Endothelial cell of umbilical vein (primary cell): ENCODE data around the gene NDUFS1. TPM values are rescaled to one million over a fixed set of nuclear protein-coding genes. Genes with fewer than 3 reads are reported as not detected.
"Not testable (repeated sequence)": the region's sequence is repeated elsewhere in the genome, so short reads cannot be mapped to it uniquely, and the experiment has no call there.

Source experiments
- BruUV-seq: library from RNA; stranded (reverse); fragments of 400-500 nt; replicated peaks from 2 replicates; lab custom pipeline; 2021; lab: Mats Ljungman, UMichigan
- CTCF ChIA-PET: fragments of 300-600, 350-600 bp; sonication (Branson Sonifier 250); formaldehyde crosslinking; loops from one replicate; lab custom pipeline; 2021; ENCODE audit warnings: antibody characterized with exemption, inconsistent platforms; lab: Charles Lee
- POLR2A ChIA-PET: fragments of 300-600, 350-600 bp; sonication (Branson Sonifier 250); formaldehyde crosslinking; loops from one replicate; lab custom pipeline; 2021; ENCODE audit warnings: antibody characterized with exemption, inconsistent platforms; lab: Charles Lee
- DNase-seq: peaks from one replicate; pipeline ENCODE4 v3.0.0-alpha.2; 2011; ENCODE audit warnings: low read depth, low spot score
- FAIRE-seq: peaks from 2 replicates; lab custom pipeline; 2011; peaks lifted over from hg19 to GRCh38; lab: Jason Lieb, UNC
- H2AFZ ChIP-seq: 2 replicates; pipeline ENCODE4 v1.6.0; 2012; ENCODE audit warnings: low read depth, low read length, control low read depth, inconsistent platforms
- H3K27ac ChIP-seq: 2 replicates; pipeline ENCODE4 v1.5.1; 2011; ENCODE audit warnings: low read depth, mild to moderate bottlenecking, control low read depth, low read length, moderate library complexity; ENCODE audit not compliant: insufficient read depth
- H3K27me3 ChIP-seq, 2 experiments: 2 replicates each; pipeline versions ENCODE4 v1.6.0 to v1.6.1; 2011; ENCODE audit warnings: low read length in 2 of 2, mixed read lengths in 1 of 2; ENCODE audit not compliant: control insufficient read depth in 2 of 2, insufficient read depth in 2 of 2
- H3K36me3 ChIP-seq, 2 experiments: 2 replicates in 1 of 2; 3 replicates in 1 of 2; pipeline ENCODE4 v1.5.1; 2011; ENCODE audit warnings: low read length in 2 of 2, mild to moderate bottlenecking in 1 of 2, moderate library complexity in 1 of 2; ENCODE audit not compliant: control insufficient read depth in 2 of 2, insufficient read depth in 2 of 2; ENCODE audit errors: extremely low read depth in 1 of 2
- H3K4me1 ChIP-seq: 3 replicates; pipeline ENCODE4 v1.5.1; 2011; ENCODE audit warnings: mild to moderate bottlenecking, low read length; ENCODE audit not compliant: control insufficient read depth, insufficient read depth; ENCODE audit errors: extremely low read depth
- H3K4me2 ChIP-seq: 2 replicates; pipeline ENCODE4 v1.6.1; 2011; ENCODE audit warnings: low read length, control low read depth, mixed read lengths; ENCODE audit not compliant: insufficient read depth
- H3K4me3 ChIP-seq, 3 experiments: fragments of 200-600 bp in 1 of 3; sonication (generic), shearing (Covaris generic) in 1 of 3; replicated peaks in 1 of 3; 2 replicates each; pipeline ENCODE4 v1.5.1; 2011 to 2016; ENCODE audit warnings: control low read depth in 3 of 3, low read length in 3 of 3, mild to moderate bottlenecking in 2 of 3, inconsistent platforms in 1 of 3, low read depth in 1 of 3, moderate library complexity in 1 of 3; ENCODE audit not compliant: insufficient read depth in 1 of 3
- H3K79me2 ChIP-seq: 2 replicates; pipeline ENCODE4 v1.6.0; 2012; ENCODE audit warnings: low read length, inconsistent platforms; ENCODE audit not compliant: control insufficient read depth, insufficient read depth
- H3K9ac ChIP-seq: replicated peaks from 2 replicates; pipeline ENCODE3; 2011; ENCODE audit warnings: low read length, control low read depth; ENCODE audit not compliant: insufficient read depth; ENCODE audit errors: extremely low read depth
- H3K9me1 ChIP-seq: replicated peaks from 3 replicates; pipeline ENCODE4 v1.6.0; 2011; ENCODE audit warnings: mild to moderate bottlenecking, low read length; ENCODE audit not compliant: control insufficient read depth, insufficient read depth; ENCODE audit errors: extremely low read depth
- H3K9me3 ChIP-seq: replicated peaks from 2 replicates; pipeline ENCODE4 v1.5.1; 2012; ENCODE audit warnings: low read length, inconsistent platforms; ENCODE audit not compliant: control insufficient read depth, insufficient read depth
- H4K20me1 ChIP-seq: replicated peaks from 2 replicates; pipeline ENCODE3; 2011; ENCODE audit warnings: mild to moderate bottlenecking, low read length; ENCODE audit not compliant: control insufficient read depth, insufficient read depth; ENCODE audit errors: extremely low read depth
- EZH2 ChIP-seq: IDR thresholded peaks from 2 replicates; pipeline ENCODE4 v1.6.1; 2012; ENCODE audit warnings: borderline replicate concordance, low read depth, mild to moderate bottlenecking, moderate library complexity, low read length, inconsistent platforms; ENCODE audit not compliant: severe bottlenecking
- FOS ChIP-seq: IDR thresholded peaks from 2 replicates; pipeline ENCODE4 v1.6.1; 2011; ENCODE audit warnings: mild to moderate bottlenecking, low read length, moderate library complexity, borderline replicate concordance; ENCODE audit not compliant: insufficient read depth
- GATA2 ChIP-seq: IDR thresholded peaks from 2 replicates; pipeline ENCODE4 v1.7.0; 2011; ENCODE audit warnings: low read depth, mild to moderate bottlenecking, moderate library complexity, mixed read lengths, low read length; ENCODE audit not compliant: insufficient read length, insufficient read depth
- JUN ChIP-seq: IDR thresholded peaks from 2 replicates; pipeline ENCODE4 v1.6.1; 2011; ENCODE audit warnings: borderline replicate concordance, low read depth; ENCODE audit not compliant: insufficient read length, insufficient read depth
- MYC ChIP-seq: IDR thresholded peaks from one replicate; pipeline ENCODE4 v1.6.1; 2011; ENCODE audit warnings: mild to moderate bottlenecking, low read depth, low read length
- POLR2A ChIP-seq: IDR thresholded peaks from 2 replicates; pipeline ENCODE4 v1.6.1; 2012; ENCODE audit warnings: low read depth, mild to moderate bottlenecking, control low read depth, low read length
- POLR2AphosphoS5 ChIP-seq: IDR thresholded peaks from 2 replicates; pipeline ENCODE4 v1.6.1; 2012; ENCODE audit warnings: low read depth, mild to moderate bottlenecking, control low read depth, low read length, moderate library complexity; ENCODE audit not compliant: insufficient read depth
- dilution Hi-C: fragments of 300-500 bp; cut with MboI; formaldehyde crosslinking; loops from one replicate; pipeline ENCODE4 v1.15.0; 2019; ENCODE audit warnings: low sequenced_read_pairs; ENCODE audit not compliant: extremely low pct_ligation_motif_present
- intact Hi-C: fragments of 100-400 bp; cut with micrococcal nuclease; formaldehyde crosslinking; loops from one replicate; pipeline ENCODE4 v1.10.0; 2022
- polyA plus RNA-seq, 4 experiments: library from polyadenylated mRNA; depleted of rRNA in 3 of 4; stranded (reverse) in 3 of 4; unstranded in 1 of 4; fragments of >200 nt; gene quantifications; 2 replicates each; pipeline versions ENCODE4 v1.2.1 to v1.2.3, GENCODE V29; 2011 to 2012; ENCODE audit warnings: missing spikeins in 1 of 4
- total RNA-seq: library from RNA; stranded (reverse); gene quantifications from 2 replicates; pipeline ENCODE4 v1.2.3, GENCODE V29; 2021
- TF ChIP-seq, protein P1 (sequence below), 2 donors: IDR thresholded peaks; 1 replicate in 1 of 2; 2 replicates in 1 of 2; pipeline ENCODE4 v1.5.1; 2011; ENCODE audit warnings: low read length in 2 of 2, mild to moderate bottlenecking in 2 of 2, moderate library complexity in 2 of 2, control low read depth in 1 of 2, inconsistent platforms in 1 of 2, low read depth in 1 of 2; ENCODE audit not compliant: insufficient read depth in 1 of 2; ENCODE audit errors: extremely low read depth in 1 of 2
- TF ChIP-seq, protein P2 (sequence below): IDR thresholded peaks from 2 replicates; pipeline ENCODE4 v1.6.1; 2011; ENCODE audit not compliant: insufficient read depth, insufficient read length

Gene NDUFS1
- total and polyA plus RNA-seq, 2 donors (not counting 3 experiments of a cell fraction or from before 2014, with no cell fraction given) = 49.8 to 93.2 TPM

DNA sequence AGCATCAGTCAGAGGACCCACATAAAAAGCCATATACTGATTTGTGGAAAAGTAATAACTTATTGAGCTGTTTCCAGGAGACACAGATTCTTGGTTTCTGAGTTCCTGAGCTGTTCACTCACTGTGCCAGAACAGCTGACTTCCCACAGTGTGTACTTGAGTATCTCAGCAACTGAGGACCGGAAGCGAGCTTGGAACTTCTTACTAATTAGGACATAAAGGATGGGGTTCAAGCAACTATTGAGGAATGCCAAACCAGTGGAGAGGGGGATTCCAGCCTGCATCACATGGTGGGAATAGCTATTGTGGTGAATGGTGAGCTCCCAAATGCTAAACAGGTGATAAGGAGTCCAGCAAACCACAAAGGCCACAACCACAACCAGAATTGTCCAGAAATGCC is 16.9 kb upstream of the NDUFS1 start:
- H3K36me3 ChIP-seq = no peaks in the 10 kb centered on the region
- peaks cover 4% of the 10 kb centered on the region for H3K4me1 ChIP-seq
- H3K9me3 ChIP-seq = no peaks in the 10 kb centered on the region
- FAIRE-seq (no peak), DNase-seq (no peak)
- H3K79me2 ChIP-seq = no peaks in the 10 kb centered on the region
- no peaks in the 10 kb centered on the region for H3K9me1 ChIP-seq
- dilution Hi-C loops (no loop called here), intact Hi-C loops (no loop called here)
- BruUV-seq = no TSS peak
- ChIA-PET CTCF (no interaction called here), POLR2A (no interaction called here)
- no peak overlapping the region for H3K4me2 ChIP-seq
- H2AFZ ChIP-seq = no peak overlapping the region
- no peak overlapping the region for H3K4me3 ChIP-seq
- H4K20me1 ChIP-seq = no peaks in the 10 kb centered on the region
- H3K27ac ChIP-seq = no peak overlapping the region
- no peak for TF ChIP-seq POLR2A
- no peak for TF ChIP-seq EZH2
- no peak overlapping the region for H3K9ac ChIP-seq
- no peaks in the 10 kb centered on the region for H3K27me3 ChIP-seq

DNA sequence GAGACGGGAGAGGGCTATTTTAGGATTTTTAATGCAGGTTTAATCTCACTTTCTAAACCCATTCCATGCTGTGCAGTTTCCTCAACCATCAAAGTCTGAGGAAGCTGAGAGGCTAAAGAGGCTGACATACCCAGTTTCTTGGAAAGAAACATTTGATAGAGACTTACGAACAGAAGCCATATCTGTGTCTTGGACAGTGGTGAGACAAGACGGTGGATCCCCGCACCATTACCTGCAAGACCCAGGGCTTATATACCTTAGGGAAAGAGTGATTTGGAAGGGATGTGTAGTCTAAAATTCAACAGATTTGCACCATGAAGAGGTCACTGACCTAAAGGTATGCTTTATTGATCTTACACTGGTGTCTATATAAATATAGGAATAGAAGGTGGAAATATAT is 13.9 kb upstream of the NDUFS1 start:
- CTCF ChIA-PET = no interaction called here
- Histone ChIP-seq H3K9me3 (no peaks in the 10 kb centered on the region), H3K27ac (no peak overlapping the region), H3K4me1 (peaks cover 4% of the 10 kb centered on the region), H3K9me1 (no peaks in the 10 kb centered on the region), H3K9ac (no peak overlapping the region), H3K4me2 (no peak overlapping the region), H3K27me3 (no peaks in the 10 kb centered on the region), H4K20me1 (no peaks in the 10 kb centered on the region), H3K36me3 (no peaks in the 10 kb centered on the region), H2AFZ (no peak overlapping the region), H3K4me3 (no peak overlapping the region), H3K79me2 (no peaks in the 10 kb centered on the region)
- no peak for DNase-seq
- no TSS peak for BruUV-seq
- TF ChIP-seq FOS = no peak
- TF ChIP-seq, protein P1, sequence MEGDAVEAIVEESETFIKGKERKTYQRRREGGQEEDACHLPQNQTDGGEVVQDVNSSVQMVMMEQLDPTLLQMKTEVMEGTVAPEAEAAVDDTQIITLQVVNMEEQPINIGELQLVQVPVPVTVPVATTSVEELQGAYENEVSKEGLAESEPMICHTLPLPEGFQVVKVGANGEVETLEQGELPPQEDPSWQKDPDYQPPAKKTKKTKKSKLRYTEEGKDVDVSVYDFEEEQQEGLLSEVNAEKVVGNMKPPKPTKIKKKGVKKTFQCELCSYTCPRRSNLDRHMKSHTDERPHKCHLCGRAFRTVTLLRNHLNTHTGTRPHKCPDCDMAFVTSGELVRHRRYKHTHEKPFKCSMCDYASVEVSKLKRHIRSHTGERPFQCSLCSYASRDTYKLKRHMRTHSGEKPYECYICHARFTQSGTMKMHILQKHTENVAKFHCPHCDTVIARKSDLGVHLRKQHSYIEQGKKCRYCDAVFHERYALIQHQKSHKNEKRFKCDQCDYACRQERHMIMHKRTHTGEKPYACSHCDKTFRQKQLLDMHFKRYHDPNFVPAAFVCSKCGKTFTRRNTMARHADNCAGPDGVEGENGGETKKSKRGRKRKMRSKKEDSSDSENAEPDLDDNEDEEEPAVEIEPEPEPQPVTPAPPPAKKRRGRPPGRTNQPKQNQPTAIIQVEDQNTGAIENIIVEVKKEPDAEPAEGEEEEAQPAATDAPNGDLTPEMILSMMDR (IDR thresholded peaks at IDR 0.05; ENCODE audit: extremely low read depth in 1 of 2, insufficient read depth in 1 of 2, low read depth in 1 of 2, low read length in 2 of 2) = no peak
- TF ChIP-seq MYC = no peak
- TF ChIP-seq, protein P2, sequence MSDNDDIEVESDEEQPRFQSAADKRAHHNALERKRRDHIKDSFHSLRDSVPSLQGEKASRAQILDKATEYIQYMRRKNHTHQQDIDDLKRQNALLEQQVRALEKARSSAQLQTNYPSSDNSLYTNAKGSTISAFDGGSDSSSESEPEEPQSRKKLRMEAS = no peak
- no peak for TF ChIP-seq JUN
- no peak for TF ChIP-seq GATA2
- TF ChIP-seq POLR2A = no peak
- TF ChIP-seq POLR2AphosphoS5 = no peak
- no peak for TF ChIP-seq EZH2
- FAIRE-seq = no peak
- dilution Hi-C loops (no loop called here), intact Hi-C loops (no loop called here)
- POLR2A ChIA-PET = no interaction called here

DNA sequence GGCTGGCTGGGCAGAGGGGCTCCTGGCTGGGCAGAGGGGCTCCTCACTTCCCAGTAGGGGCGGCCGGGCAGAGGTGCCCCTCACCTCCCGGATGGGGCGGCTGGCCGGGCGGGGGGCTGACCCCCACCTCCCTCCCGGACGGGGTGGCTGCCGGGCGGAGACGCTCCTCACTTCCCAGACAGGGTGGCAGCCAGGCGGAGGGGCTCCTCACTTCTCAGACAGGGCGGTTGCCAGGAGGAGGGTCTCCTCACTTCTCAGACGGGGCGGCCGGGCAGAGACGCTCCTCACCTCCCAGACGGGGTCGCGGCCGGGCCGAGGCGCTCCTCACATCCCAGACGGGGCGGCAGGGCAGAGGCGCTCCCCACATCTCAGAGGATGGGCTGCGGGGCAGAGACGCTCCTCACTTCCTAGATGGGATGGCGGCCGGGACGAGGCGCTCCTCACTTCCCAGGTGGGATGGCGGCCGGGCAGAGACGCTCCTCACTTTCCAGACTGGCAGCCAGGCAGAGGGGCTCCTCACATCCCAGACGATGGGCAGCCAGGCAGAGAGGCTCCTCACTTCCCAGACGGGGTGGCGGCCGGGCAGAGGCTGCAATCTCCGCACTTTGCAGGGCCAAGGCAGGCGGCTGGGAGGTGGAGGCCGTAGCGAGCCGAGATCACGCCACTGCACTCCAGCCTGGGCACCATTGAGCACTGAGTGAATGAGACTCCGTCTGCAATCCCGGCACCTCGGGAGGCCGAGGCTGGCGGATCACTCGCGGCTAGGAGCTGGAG is 12.6 kb upstream of the NDUFS1 start:
- dilution Hi-C loops, CTCF ChIA-PET, BruUV-seq, H4K20me1 ChIP-seq, H3K27ac ChIP-seq, DNase-seq, H3K9me3 ChIP-seq, H3K36me3 ChIP-seq, intact Hi-C loops, H3K4me1 ChIP-seq, H3K4me2 ChIP-seq, H3K4me3 ChIP-seq, H3K9me1 ChIP-seq, POLR2A ChIA-PET, H3K79me2 ChIP-seq, H2AFZ ChIP-seq, H3K27me3 ChIP-seq, H3K9ac ChIP-seq, FAIRE-seq: not testable (repeated sequence)
